ES-I3 (cell line): ENCODE data around the gene MAP2K5.

Experiments
- H3K36me3 ChIP-seq: 2 replicates; pipeline ENCODE4 v1.6.1; 2013; ENCODE audit warnings: mild to moderate bottlenecking, low read length, control low read depth, moderate library complexity; ENCODE audit not compliant: insufficient read depth
- H3K4me1 ChIP-seq: 2 replicates; pipeline ENCODE4 v1.6.1; 2013; ENCODE audit warnings: mild to moderate bottlenecking, control low read depth, low read length; ENCODE audit not compliant: insufficient read depth
- H3K9ac ChIP-seq: 2 replicates; pipeline ENCODE4 v1.6.1; 2013; ENCODE audit warnings: low read depth, mild to moderate bottlenecking, low read length, moderate library complexity
- H3K9me3 ChIP-seq: 2 replicates; pipeline ENCODE4 v1.6.1; 2013; ENCODE audit warnings: mild to moderate bottlenecking, low read length, moderate library complexity; ENCODE audit not compliant: control insufficient read depth, insufficient read depth

MAP2K5 gene

GRCh38 chr15:67777071-67777470 is 234.6 kb downstream of the MAP2K5 start:
- H3K36me3 ChIP-seq = no peaks in the 10 kb centered on the region
- H3K9me3 ChIP-seq = no peaks in the 10 kb centered on the region
- no peak overlapping the region for H3K9ac ChIP-seq
- H3K4me1 ChIP-seq = peaks cover 12% of the 10 kb centered on the region

- H3K4me1 ChIP-seq = peaks cover 17% of the 10 kb centered on the region
- no peaks in the 10 kb centered on the region for H3K9me3 ChIP-seq
- H3K9ac ChIP-seq = no peak overlapping the region
- no peaks in the 10 kb centered on the region for H3K36me3 ChIP-seq
These were observed 235.3 kb downstream of the MAP2K5 start for GRCh38 chr15:67777773-67778172.

- Histone ChIP-seq H3K9me3 (no peaks in the 10 kb centered on the region), H3K4me1 (peaks cover 17% of the 10 kb centered on the region), H3K36me3 (no peaks in the 10 kb centered on the region), H3K9ac (no peak overlapping the region)
These were observed 236.6 kb downstream of the MAP2K5 start for GRCh38 chr15:67778968-67779548.

GRCh38 chr15:67779549-67780111 is 237.1 kb downstream of the MAP2K5 start:
- no peaks in the 10 kb centered on the region for H3K9me3 ChIP-seq
- no peak overlapping the region for H3K9ac ChIP-seq
- H3K4me1 ChIP-seq = peaks cover 17% of the 10 kb centered on the region
- H3K36me3 ChIP-seq = no peaks in the 10 kb centered on the region

GRCh38 chr15:67781061-67781460 is 238.6 kb downstream of the MAP2K5 start:
- Histone ChIP-seq H3K36me3 (no peaks in the 10 kb centered on the region), H3K9ac (no peak overlapping the region), H3K4me1 (peaks cover 17% of the 10 kb centered on the region), H3K9me3 (no peaks in the 10 kb centered on the region)

- Histone ChIP-seq H3K9ac (no peak overlapping the region), H3K4me1 (peaks cover 19% of the 10 kb centered on the region)
These were observed 239.6 kb downstream of the MAP2K5 start for GRCh38 chr15:67781907-67782690.

GRCh38 chr15:67782691-67782991 is 240.1 kb downstream of the MAP2K5 start:
- H3K9ac ChIP-seq = no peak overlapping the region
- H3K4me1 ChIP-seq = peaks cover 22% of the 10 kb centered on the region

More at GRCh38 chr15:67781907-67782690, 239.6 kb downstream of the MAP2K5 start:
- Histone ChIP-seq H3K9me3 (no peaks in the 10 kb centered on the region), H3K36me3 (no peaks in the 10 kb centered on the region)

GRCh38 chr15:67783303-67783702 is 240.8 kb downstream of the MAP2K5 start:
- Histone ChIP-seq H3K4me1 (peaks cover 22% of the 10 kb centered on the region), H3K9me3 (no peaks in the 10 kb centered on the region), H3K9ac (no peak overlapping the region), H3K36me3 (no peaks in the 10 kb centered on the region)

More at GRCh38 chr15:67782691-67782991, 240.1 kb downstream of the MAP2K5 start:
- Histone ChIP-seq H3K9me3 (no peaks in the 10 kb centered on the region), H3K36me3 (no peaks in the 10 kb centered on the region)

- Histone ChIP-seq H3K4me1 (peaks cover 22% of the 10 kb centered on the region), H3K9ac (no peak overlapping the region), H3K9me3 (no peaks in the 10 kb centered on the region), H3K36me3 (no peaks in the 10 kb centered on the region)
These were observed 241.7 kb downstream of the MAP2K5 start for GRCh38 chr15:67784090-67784781.

GRCh38 chr15:67784856-67785430 is 242.4 kb downstream of the MAP2K5 start:
- no peaks in the 10 kb centered on the region for H3K36me3 ChIP-seq
- H3K9me3 ChIP-seq = no peaks in the 10 kb centered on the region
- H3K9ac ChIP-seq = no peak overlapping the region
- peaks cover 15% of the 10 kb centered on the region for H3K4me1 ChIP-seq

- H3K36me3 ChIP-seq = no peaks in the 10 kb centered on the region
- H3K4me1 ChIP-seq = peaks cover 11% of the 10 kb centered on the region
- H3K9me3 ChIP-seq = no peaks in the 10 kb centered on the region
- no peak overlapping the region for H3K9ac ChIP-seq
These were observed 242.9 kb downstream of the MAP2K5 start for GRCh38 chr15:67785431-67785830.

- no peak overlapping the region for H3K9ac ChIP-seq
- H3K4me1 ChIP-seq = peaks cover 23% of the 10 kb centered on the region
- H3K9me3 ChIP-seq = no peaks in the 10 kb centered on the region
- no peaks in the 10 kb centered on the region for H3K36me3 ChIP-seq
These were observed 244.1 kb downstream of the MAP2K5 start for GRCh38 chr15:67786646-67787045.

- Histone ChIP-seq H3K4me1 (peaks cover 25% of the 10 kb centered on the region), H3K9ac (no peak overlapping the region), H3K36me3 (no peaks in the 10 kb centered on the region)
These were observed 246.5 kb downstream of the MAP2K5 start for GRCh38 chr15:67788986-67789385.

GRCh38 chr15:67790610-67791319 is 248.3 kb downstream of the MAP2K5 start:
- H3K9me3 ChIP-seq = peaks cover 3% of the 10 kb centered on the region; the same call in 1 of the 2 replicates
- H3K9ac ChIP-seq = no peak overlapping the region
- no peaks in the 10 kb centered on the region for H3K36me3 ChIP-seq
- H3K4me1 ChIP-seq = peaks cover 25% of the 10 kb centered on the region

More at GRCh38 chr15:67788986-67789385, 246.5 kb downstream of the MAP2K5 start:
- H3K9me3 ChIP-seq = no peaks in the 10 kb centered on the region
